GM12878 (cell line): Measurements from ENCODE around the gene RAC2. TPM values are rescaled to one million over a fixed set of nuclear protein-coding genes. Genes with fewer than 3 reads are reported as not detected.

Experiments used
- ATAC-seq: fragments of 200-7000 bp; cut with Tn5 transposase; 3 replicates; pipeline ENCODE4 v1.9.1; 2020; ENCODE audit warnings: mild to moderate bottlenecking, moderate library complexity
- BruUV-seq: library from RNA; stranded (reverse); fragments of 400-500 nt; replicated peaks from 2 replicates; lab custom pipeline; 2021; lab: Mats Ljungman, UMichigan
- CTCF ChIA-PET: fragments of 300-600 bp; sonication (Branson Sonifier 250); formaldehyde crosslinking; extraction: SDS; loops from one replicate; lab custom pipeline; 2021; ENCODE audit warnings: inconsistent platforms; lab: Yijun Ruan, JAX
- POLR2A ChIA-PET: fragments of 350-600 bp; formaldehyde crosslinking; extraction: SDS; loops from one replicate; lab custom pipeline; 2021; ENCODE audit warnings: inconsistent platforms; lab: Charles Lee
- RAD21 ChIA-PET: fragments of 300-600 bp; sonication (Branson Sonifier 250); formaldehyde crosslinking; loops from one replicate; lab custom pipeline; 2023; ENCODE audit warnings: antibody characterized with exemption; ENCODE audit not compliant: unreplicated experiment; lab: Charles Lee
- SMC1A ChIA-PET: fragments of 300-600 bp; sonication (Branson Sonifier 250); formaldehyde crosslinking; loops from one replicate; lab custom pipeline; 2023; ENCODE audit not compliant: unreplicated experiment, uncharacterized antibody; lab: Charles Lee
- DNase-seq: peaks from one replicate; pipeline ENCODE4 v3.0.0-alpha.2; 2011; ENCODE audit warnings: low read depth, low spot score
- FAIRE-seq: peaks from 3 replicates; lab custom pipeline; 2011; peaks lifted over from hg19 to GRCh38; lab: Jason Lieb, UNC
- H2AFZ ChIP-seq: 2 replicates; pipeline ENCODE4 v1.6.0; 2011; ENCODE audit warnings: low read depth, low read length, control low read depth; ENCODE audit not compliant: control insufficient read depth
- H3K27ac ChIP-seq: 2 replicates; pipeline ENCODE4 v1.5.1; 2011; ENCODE audit warnings: control low read depth; ENCODE audit not compliant: control insufficient read depth, insufficient read depth
- H3K27me3 ChIP-seq, 2 experiments: replicated peaks in 1 of 2; 2 replicates each; pipeline versions ENCODE4 v1.6.0 to v1.6.1; 2011; ENCODE audit warnings: low read length in 1 of 2; ENCODE audit not compliant: control insufficient read depth in 2 of 2, insufficient read depth in 2 of 2
- H3K36me3 ChIP-seq, 2 experiments: 2 replicates each; pipeline ENCODE4 v1.5.1; 2011; ENCODE audit warnings: low read length in 1 of 2; ENCODE audit not compliant: control insufficient read depth in 2 of 2, insufficient read depth in 2 of 2
- H3K4me1 ChIP-seq: 2 replicates; pipeline ENCODE4 v1.6.1; 2011; ENCODE audit warnings: mild to moderate bottlenecking, low read length, moderate library complexity, mixed read lengths; ENCODE audit not compliant: control insufficient read depth, insufficient read depth
- H3K4me2 ChIP-seq: 2 replicates; pipeline ENCODE4 v1.6.0; 2011; ENCODE audit warnings: control low read depth; ENCODE audit not compliant: control insufficient read depth, insufficient read depth
- H3K4me3 ChIP-seq: fragments of 200-600 bp; sonication (generic); 2 replicates; pipeline ENCODE4 v1.5.1; 2016
- H3K79me2 ChIP-seq: 2 replicates; pipeline ENCODE4 v1.6.0; 2011; ENCODE audit warnings: low read length; ENCODE audit not compliant: control insufficient read depth, insufficient read depth
- H3K9ac ChIP-seq: 2 replicates; pipeline ENCODE4 v1.8.0; 2011; ENCODE audit warnings: low read length, control low read depth, mixed read lengths; ENCODE audit not compliant: control insufficient read depth, insufficient read depth
- H3K9me3 ChIP-seq: replicated peaks from 3 replicates; pipeline ENCODE4 v1.5.1; 2011; ENCODE audit warnings: mild to moderate bottlenecking, low read length; ENCODE audit not compliant: control insufficient read depth, insufficient read depth
- H4K20me1 ChIP-seq: 2 replicates; pipeline ENCODE4 v1.6.0; 2011; ENCODE audit not compliant: control insufficient read depth, insufficient read depth
- BCL11A ChIP-seq: IDR thresholded peaks from 2 replicates; pipeline ENCODE4 v1.6.1; 2011; ENCODE audit warnings: low read depth, low read length
- CREB1 ChIP-seq: IDR thresholded peaks from 2 replicates; pipeline ENCODE4 v1.6.1; 2012; ENCODE audit warnings: low read depth, mild to moderate bottlenecking, inconsistent platforms
- DPF2 ChIP-seq: fragments of 450-650 bp; IDR thresholded peaks from 2 replicates; pipeline ENCODE4 v1.6.1; 2017; ENCODE audit warnings: mild to moderate bottlenecking
- ELK1 ChIP-seq: IDR thresholded peaks from 2 replicates; pipeline ENCODE4 v1.6.1; 2012; ENCODE audit warnings: low read depth, low read length, improper control_type of control experiment
- ETV6 ChIP-seq, 2 experiments: fragments of 450-650 bp in 1 of 2; IDR thresholded peaks in 1 of 2; conservative IDR thresholded peaks in 1 of 2; 2 replicates each; pipeline ENCODE4 v1.6.1; 2014; ENCODE audit warnings: antibody characterized with exemption in 1 of 2, borderline replicate concordance in 1 of 2, low read depth in 1 of 2, mild to moderate bottlenecking in 1 of 2, moderate library complexity in 1 of 2
- GATAD2B ChIP-seq: fragments of 450-650 bp; conservative IDR thresholded peaks from 2 replicates; pipeline ENCODE4 v1.6.1; 2017; ENCODE audit warnings: low read depth, mild to moderate bottlenecking, moderate library complexity
- IKZF2 ChIP-seq, 2 experiments: fragments of 450-650 bp; IDR thresholded peaks; 2 replicates each; pipeline ENCODE4 v1.6.1; 2017; ENCODE audit warnings: mild to moderate bottlenecking in 2 of 2, moderate library complexity in 2 of 2
- MEF2B ChIP-seq: fragments of 450-650 bp; IDR thresholded peaks from 2 replicates; pipeline ENCODE4 v1.6.1; 2018; ENCODE audit warnings: mild to moderate bottlenecking, moderate library complexity; ENCODE audit not compliant: partially characterized antibody, poor library complexity, severe bottlenecking
- MTA2 ChIP-seq: fragments of 450-650 bp; IDR thresholded peaks from 2 replicates; pipeline ENCODE4 v1.6.1; 2016; ENCODE audit warnings: low read depth, mild to moderate bottlenecking, moderate library complexity
- MYC ChIP-seq: IDR thresholded peaks from 2 replicates; pipeline ENCODE4 v1.6.1; 2011; ENCODE audit warnings: mild to moderate bottlenecking, low read length, moderate library complexity, inconsistent platforms; ENCODE audit not compliant: insufficient read depth, insufficient replicate concordance, insufficient read length, severe bottlenecking
- NBN ChIP-seq: fragments of 450-650 bp; IDR thresholded peaks from 2 replicates; pipeline ENCODE4 v1.6.1; 2016
- NFIC ChIP-seq: IDR thresholded peaks from 2 replicates; pipeline ENCODE4 v1.6.1; 2012; ENCODE audit warnings: low read depth, mild to moderate bottlenecking, inconsistent platforms, low read length, moderate library complexity
- PAX8 ChIP-seq: fragments of 450-650 bp; IDR thresholded peaks from 2 replicates; pipeline ENCODE4 v1.6.1; 2017; ENCODE audit warnings: mild to moderate bottlenecking, moderate library complexity
- POLR2AphosphoS5 ChIP-seq: IDR thresholded peaks from 2 replicates; pipeline ENCODE4 v1.6.1; 2011; ENCODE audit warnings: mild to moderate bottlenecking, low read length, inconsistent platforms
- RELA ChIP-seq: fragments of 450-650 bp; IDR thresholded peaks from 2 replicates; pipeline ENCODE4 v1.8.0; 2014; ENCODE audit warnings: borderline replicate concordance; ENCODE audit not compliant: partially characterized antibody
- RELB ChIP-seq: fragments of 450-650 bp; IDR thresholded peaks from 2 replicates; pipeline ENCODE4 v1.6.1; 2017; ENCODE audit warnings: low read depth, mild to moderate bottlenecking, moderate library complexity
- SPI1 ChIP-seq: IDR thresholded peaks from 2 replicates; pipeline ENCODE4 v1.6.1; 2011; ENCODE audit warnings: low read depth, mild to moderate bottlenecking, low read length, moderate library complexity, borderline replicate concordance; ENCODE audit not compliant: insufficient read depth
- SUZ12 ChIP-seq: fragments of 200-600 bp; sonication (generic); IDR thresholded peaks from one replicate; pipeline ENCODE4 v1.6.1; 2018; ENCODE audit warnings: antibody characterized with exemption, mild to moderate bottlenecking; ENCODE audit not compliant: unreplicated experiment
- YBX1 ChIP-seq: fragments of 450-650 bp; IDR thresholded peaks from 2 replicates; pipeline ENCODE4 v1.6.1; 2016; ENCODE audit warnings: antibody characterized with exemption
- WGBS: methylation state at CpG from one replicate; pipeline ENCODE4 v1.1.6; 2016; ENCODE audit warnings: low lambda C conversion rate; ENCODE audit not compliant: insufficient replicate concordance, insufficient coverage; ENCODE audit errors: missing lambda C conversion rate; 5-methylcytosine and 5-hydroxymethylcytosine counted together
- in situ Hi-C: fragments of 300-500 bp; cut with MboI; formaldehyde crosslinking; loops from 9 replicates; pipeline ENCODE4 v1.14.3; 2018; ENCODE audit warnings: mixed read lengths
- intact Hi-C: fragments of 100-400 bp; cut with micrococcal nuclease; formaldehyde crosslinking; loops from one replicate; pipeline ENCODE4 v1.14.2; 2022; ENCODE audit not compliant: unreplicated experiment
- polyA plus RNA-seq, 11 experiments: library from polyadenylated mRNA; depleted of rRNA in 4 of 11; unstranded in 6 of 11; stranded (reverse) in 5 of 11; fragments of >200 nt; fragmentation: Nextera tagmentation in 4 of 11; fragmentation: Illumina TruSeq in 1 of 11; extraction: Ambion mirVana in 4 of 11; extraction: Trizol in 1 of 11; gene quantifications; 1 replicate in 1 of 11; 2 replicates in 10 of 11; pipeline versions ENCODE4 v1.2.1 to v1.2.3, GENCODE V29; 2011 to 2016; ENCODE audit warnings: inconsistent platforms in 2 of 11, missing spikeins in 2 of 11, low read depth in 1 of 11
- total RNA-seq, 4 experiments: library from RNA; depleted of rRNA in 3 of 4; stranded (reverse); fragments of >200 nt in 3 of 4; fragmentation: Illumina TruSeq in 1 of 4; extraction: Trizol in 1 of 4; gene quantifications; 2 replicates each; pipeline versions ENCODE4 v1.2.1 to v1.2.3, GENCODE V29; 2013 to 2021

The RAC2 gene
- total and polyA plus RNA-seq, 10 of the 15 experiments (the other 5 are each of a cell fraction or from before 2014, with no cell fraction given) = 102 to 386 (median 304) TPM

- SMC1A ChIA-PET = interaction anchor here (2.3 to 5.8 kb wide), 3 partner anchors 19 to 36 kb away, joined by 12 to 87 read pairs (median 56); partner anchors contain the start of gene RAC2
- intact Hi-C loops (loop anchor here (2.0 kb wide), 2 partner anchors 21 to 37 kb away; partner anchors contain the start of gene RAC2), in situ Hi-C loops (loop anchor here (25.0 kb wide), 1 partner anchor 1837 kb away; the partner anchor contains the start of gene HMOX1)
- Histone ChIP-seq H3K36me3 (peaks cover 19 to 35% of the 10 kb centered on the region in 2 experiments), H3K9me3 (peaks cover 4% of the 10 kb centered on the region; the same call in 2 of the 3 replicates), H4K20me1 (no peaks in the 10 kb centered on the region), H2AFZ (no peak overlapping the region), H3K9ac (no peak overlapping the region), H3K4me1 (peaks cover 64% of the 10 kb centered on the region), H3K79me2 (peaks cover 36% of the 10 kb centered on the region), H3K4me2 (peak overlapping the region; percentile 33), H3K27ac (peak overlapping the region; percentile 80), H3K4me3 (no peak overlapping the region), H3K27me3 (no peaks in the 10 kb centered on the region)
- RAD21 ChIA-PET = interaction anchor here (1.1 to 11.8 kb wide), 4 partner anchors 18 to 61 kb away, joined by 6 to 196 read pairs (median 24); partner anchors contain the start of gene RAC2
- no peak for DNase-seq
- POLR2A ChIA-PET = interaction anchor here (0.7 to 11.6 kb wide), 4 partner anchors 10 to 60 kb away, joined by 3 to 246 read pairs (median 5); partner anchors contain the start of gene RAC2
- BruUV-seq = no TSS peak
- no peak for FAIRE-seq
- peak; percentile 64 for ATAC-seq
- 20% methylated on average over 3 of the region's 3 CpGs for whole genome bisulfite sequencing
- CTCF ChIA-PET = interaction anchor here (0.6 to 4.9 kb wide), 9 partner anchors 16 to 1841 kb away, joined by 3 to 66 read pairs (median 6); partner anchors contain the start of gene RAC2
- TF ChIP-seq ELK1 (no peak), NFIC (peak; percentile 49; the same call in 1 of the 2 replicates), BCL11A (no peak), PAX8 (no peak), DPF2 (0 out of 2 replicates have a peak, but pooled peaks have one; percentile 61), YBX1 (no peak), GATAD2B (0 out of 2 replicates have a peak, but pooled peaks have one; percentile 56), MTA2 (peak; percentile 34; the same call in 1 of the 2 replicates), NBN (0 out of 2 replicates have a peak, but pooled peaks have one; percentile 35), IKZF2 (IDR thresholded peaks at IDR 0.05) (peak; percentile 22 to 37; a peak in 1 of 4 replicates), RELA (no peak), ETV6 (conservative IDR thresholded peaks at IDR 0.05 in 1 of 2, IDR thresholded peaks at IDR 0.05 in 1 of 2; ENCODE audit: borderline replicate concordance in 1 of 2, low read depth in 1 of 2) (0 out of 4 replicates have a peak, but pooled peaks of 1 of the 2 experiments have one; percentile 40), POLR2AphosphoS5 (0 out of 2 replicates have a peak, but pooled peaks have one; percentile 23), SPI1 (peak; percentile 38; the same call in 1 of the 2 replicates), MEF2B (peak; percentile 35), RELB (peak; percentile 37; the same call in 1 of the 2 replicates), MYC (no peak), SUZ12 (no peak), CREB1 (peak; percentile 30; the same call in 1 of the 2 replicates)
These were observed 20.0 kb downstream of the RAC2 start for GRCh38 chr22:37223965-37224551.
